ENCODE results near the gene PSME4. TPM values are rescaled to one million over a fixed set of nuclear protein-coding genes. Genes with fewer than 3 reads are reported as not detected.
A peak's percentile ranks its signal among the peaks of the same experiment; 100 is the strongest.
"Not testable (repeated sequence)": the region's sequence is repeated elsewhere in the genome, so short reads cannot be mapped to it uniquely, and the experiment has no call there.

PSME4 gene
- total and polyA plus RNA-seq, 2 experiments from 2014 or later = 44.7 to 98.6 TPM

DNA sequence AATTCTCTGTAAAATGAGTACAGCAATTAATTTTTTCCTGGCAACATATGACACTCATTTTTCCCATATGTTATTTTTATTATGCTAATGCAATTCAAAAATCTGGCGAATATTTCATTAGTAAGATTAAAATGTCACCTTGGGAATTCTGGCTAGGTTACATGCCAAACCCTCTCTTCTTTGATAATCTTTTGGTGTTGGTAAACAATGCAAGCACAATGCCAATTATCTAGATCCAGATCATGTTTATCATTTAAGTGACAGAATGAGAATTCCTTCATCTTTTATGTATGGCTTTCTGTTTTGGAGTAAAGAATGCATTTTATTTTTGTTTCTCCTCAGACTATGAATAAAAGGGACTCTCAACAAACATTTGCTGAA is 144.8 kb downstream of the PSME4 start (continued):
- TF ChIP-seq, protein P1, sequence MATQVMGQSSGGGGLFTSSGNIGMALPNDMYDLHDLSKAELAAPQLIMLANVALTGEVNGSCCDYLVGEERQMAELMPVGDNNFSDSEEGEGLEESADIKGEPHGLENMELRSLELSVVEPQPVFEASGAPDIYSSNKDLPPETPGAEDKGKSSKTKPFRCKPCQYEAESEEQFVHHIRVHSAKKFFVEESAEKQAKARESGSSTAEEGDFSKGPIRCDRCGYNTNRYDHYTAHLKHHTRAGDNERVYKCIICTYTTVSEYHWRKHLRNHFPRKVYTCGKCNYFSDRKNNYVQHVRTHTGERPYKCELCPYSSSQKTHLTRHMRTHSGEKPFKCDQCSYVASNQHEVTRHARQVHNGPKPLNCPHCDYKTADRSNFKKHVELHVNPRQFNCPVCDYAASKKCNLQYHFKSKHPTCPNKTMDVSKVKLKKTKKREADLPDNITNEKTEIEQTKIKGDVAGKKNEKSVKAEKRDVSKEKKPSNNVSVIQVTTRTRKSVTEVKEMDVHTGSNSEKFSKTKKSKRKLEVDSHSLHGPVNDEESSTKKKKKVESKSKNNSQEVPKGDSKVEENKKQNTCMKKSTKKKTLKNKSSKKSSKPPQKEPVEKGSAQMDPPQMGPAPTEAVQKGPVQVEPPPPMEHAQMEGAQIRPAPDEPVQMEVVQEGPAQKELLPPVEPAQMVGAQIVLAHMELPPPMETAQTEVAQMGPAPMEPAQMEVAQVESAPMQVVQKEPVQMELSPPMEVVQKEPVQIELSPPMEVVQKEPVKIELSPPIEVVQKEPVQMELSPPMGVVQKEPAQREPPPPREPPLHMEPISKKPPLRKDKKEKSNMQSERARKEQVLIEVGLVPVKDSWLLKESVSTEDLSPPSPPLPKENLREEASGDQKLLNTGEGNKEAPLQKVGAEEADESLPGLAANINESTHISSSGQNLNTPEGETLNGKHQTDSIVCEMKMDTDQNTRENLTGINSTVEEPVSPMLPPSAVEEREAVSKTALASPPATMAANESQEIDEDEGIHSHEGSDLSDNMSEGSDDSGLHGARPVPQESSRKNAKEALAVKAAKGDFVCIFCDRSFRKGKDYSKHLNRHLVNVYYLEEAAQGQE (IDR thresholded peaks at IDR 0.05; ENCODE audit: unreplicated experiment) = no peak

DNA sequence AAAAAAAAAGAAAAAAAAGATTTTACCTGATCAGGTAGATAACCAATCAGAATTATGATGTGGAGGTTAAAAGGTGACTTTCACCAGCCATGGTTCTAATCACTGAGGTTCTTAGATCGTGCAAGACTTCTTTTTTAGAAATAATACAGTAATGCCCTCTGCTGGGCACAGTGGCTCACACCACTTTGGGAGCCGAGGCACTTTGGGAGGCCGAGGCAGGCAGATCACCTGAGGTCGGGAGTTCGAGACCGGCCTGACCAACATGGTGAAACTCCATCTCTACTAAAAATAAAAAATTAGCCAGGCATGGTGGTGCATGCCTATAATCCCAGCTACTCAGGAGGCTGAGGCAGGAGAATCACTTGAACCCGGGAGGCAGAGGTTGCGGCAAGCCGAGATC is 147.2 kb downstream of the PSME4 start:
- not testable (repeated sequence) for H3K4me2 ChIP-seq

DNA sequence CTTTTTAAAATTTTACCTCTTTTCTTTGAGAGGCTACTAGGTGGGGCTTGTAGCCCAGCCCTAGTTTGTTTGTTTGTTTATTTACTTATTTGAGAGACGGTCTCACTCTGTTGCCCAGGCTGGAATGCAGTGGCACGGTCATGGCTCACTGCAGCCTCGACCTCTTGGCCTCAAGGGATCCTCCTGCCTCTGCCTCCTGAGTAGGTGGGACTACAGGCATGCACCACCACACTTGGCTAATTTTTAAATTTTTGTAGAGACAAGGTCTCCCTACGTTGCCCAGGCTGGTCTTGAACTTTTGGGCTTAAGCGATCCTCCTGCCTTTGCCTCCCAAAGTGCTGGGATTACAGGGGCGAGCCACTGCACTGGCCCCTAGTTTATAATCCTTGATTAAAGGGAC is 149.0 kb downstream of the PSME4 start:
- DNase-seq (ENCODE audit: low spot score) (no peak), ATAC-seq (no peak)
- Mint-ChIP-seq H3K4me3 (no peak overlapping the region), H3K36me3 (ENCODE audit: low read depth) (no peaks in the 10 kb centered on the region; the same call in 2 of the 3 replicates), H3K27ac (no peak overlapping the region), H3K4me1 (peaks cover 15% of the 10 kb centered on the region), H3K27me3 (ENCODE audit: insufficient read depth, low read depth, poor library complexity) (no peaks in the 10 kb centered on the region), H3K9me3 (no peaks in the 10 kb centered on the region)
- Histone ChIP-seq H3K27me3 (ENCODE audit: insufficient read depth) (no peaks in the 10 kb centered on the region), H3F3A (replicated peaks; ENCODE audit: low read depth) (no peaks in the 10 kb centered on the region), H3K9me2 (ENCODE audit: insufficient read depth) (no peaks in the 10 kb centered on the region), H3K4me3 (no peak overlapping the region), H3K36me3 (ENCODE audit: insufficient read depth) (no peaks in the 10 kb centered on the region), H2AFZ (no peak overlapping the region), H3K79me2 (replicated peaks; ENCODE audit: insufficient read depth) (no peaks in the 10 kb centered on the region), H3K27ac (ENCODE audit: low read depth) (no peak overlapping the region), H4K20me1 (replicated peaks; ENCODE audit: insufficient read depth) (no peaks in the 10 kb centered on the region), H3K4me2 (no peak overlapping the region), H3K4me1 (ENCODE audit: insufficient read depth) (peaks cover 10% of the 10 kb centered on the region)
- TF ChIP-seq, protein P2, sequence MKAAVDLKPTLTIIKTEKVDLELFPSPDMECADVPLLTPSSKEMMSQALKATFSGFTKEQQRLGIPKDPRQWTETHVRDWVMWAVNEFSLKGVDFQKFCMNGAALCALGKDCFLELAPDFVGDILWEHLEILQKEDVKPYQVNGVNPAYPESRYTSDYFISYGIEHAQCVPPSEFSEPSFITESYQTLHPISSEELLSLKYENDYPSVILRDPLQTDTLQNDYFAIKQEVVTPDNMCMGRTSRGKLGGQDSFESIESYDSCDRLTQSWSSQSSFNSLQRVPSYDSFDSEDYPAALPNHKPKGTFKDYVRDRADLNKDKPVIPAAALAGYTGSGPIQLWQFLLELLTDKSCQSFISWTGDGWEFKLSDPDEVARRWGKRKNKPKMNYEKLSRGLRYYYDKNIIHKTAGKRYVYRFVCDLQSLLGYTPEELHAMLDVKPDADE (IDR thresholded peaks at IDR 0.05) = no peak
- TF ChIP-seq ZNF114 (CRISPR knock-in tag; IDR thresholded peaks at IDR 0.05) (no peak), EZH2 (IDR thresholded peaks at IDR 0.05; ENCODE audit: low read depth, unreplicated experiment) (no peak)

More for the DNA sequence above, 147.2 kb downstream of the PSME4 start:
- not testable (repeated sequence) for ATAC-seq; H3K79me2 ChIP-seq (replicated peaks; ENCODE audit: insufficient read depth); H3F3A ChIP-seq (replicated peaks; ENCODE audit: low read depth); H3K27ac Mint-ChIP-seq; H4K20me1 ChIP-seq (replicated peaks; ENCODE audit: insufficient read depth); H3K9me2 ChIP-seq (ENCODE audit: insufficient read depth); H3K27ac ChIP-seq (ENCODE audit: low read depth); H3K36me3 Mint-ChIP-seq (ENCODE audit: low read depth); H3K36me3 ChIP-seq (ENCODE audit: insufficient read depth); H3K27me3 Mint-ChIP-seq (ENCODE audit: insufficient read depth, low read depth, poor library complexity); H3K27me3 ChIP-seq (ENCODE audit: insufficient read depth); H2AFZ ChIP-seq; H3K4me3 ChIP-seq; H3K4me3 Mint-ChIP-seq; H3K9me3 Mint-ChIP-seq
- H3K4me1 Mint-ChIP-seq = peaks cover 28% of the 10 kb centered on the region
- H3K4me1 ChIP-seq (ENCODE audit: insufficient read depth) = peaks cover 20% of the 10 kb centered on the region
- peak; percentile 52 for DNase-seq (ENCODE audit: low spot score)
- TF ChIP-seq, protein P3, sequence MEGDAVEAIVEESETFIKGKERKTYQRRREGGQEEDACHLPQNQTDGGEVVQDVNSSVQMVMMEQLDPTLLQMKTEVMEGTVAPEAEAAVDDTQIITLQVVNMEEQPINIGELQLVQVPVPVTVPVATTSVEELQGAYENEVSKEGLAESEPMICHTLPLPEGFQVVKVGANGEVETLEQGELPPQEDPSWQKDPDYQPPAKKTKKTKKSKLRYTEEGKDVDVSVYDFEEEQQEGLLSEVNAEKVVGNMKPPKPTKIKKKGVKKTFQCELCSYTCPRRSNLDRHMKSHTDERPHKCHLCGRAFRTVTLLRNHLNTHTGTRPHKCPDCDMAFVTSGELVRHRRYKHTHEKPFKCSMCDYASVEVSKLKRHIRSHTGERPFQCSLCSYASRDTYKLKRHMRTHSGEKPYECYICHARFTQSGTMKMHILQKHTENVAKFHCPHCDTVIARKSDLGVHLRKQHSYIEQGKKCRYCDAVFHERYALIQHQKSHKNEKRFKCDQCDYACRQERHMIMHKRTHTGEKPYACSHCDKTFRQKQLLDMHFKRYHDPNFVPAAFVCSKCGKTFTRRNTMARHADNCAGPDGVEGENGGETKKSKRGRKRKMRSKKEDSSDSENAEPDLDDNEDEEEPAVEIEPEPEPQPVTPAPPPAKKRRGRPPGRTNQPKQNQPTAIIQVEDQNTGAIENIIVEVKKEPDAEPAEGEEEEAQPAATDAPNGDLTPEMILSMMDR (conservative IDR thresholded peaks at IDR 0.05; ENCODE audit: low read depth in 2 of 2) = peak; percentile 63 to 65

Measured in GM23338 (cell line).